GM12892 (cell line): ENCODE data around the gene COL23A1.

Experiments
- DNase-seq: peaks from one replicate; pipeline ENCODE4 v3.0.0; 2011; ENCODE audit not compliant: insufficient read length
- FAIRE-seq: peaks from 2 replicates; lab custom pipeline; 2011; peaks lifted over from hg19 to GRCh38; lab: Jason Lieb, UNC
- POLR2A ChIP-seq: IDR thresholded peaks from 2 replicates; pipeline ENCODE4 v1.6.1; 2011; ENCODE audit warnings: low read depth, low read length, control low read depth
- POLR2AphosphoS5 ChIP-seq: IDR thresholded peaks from 2 replicates; pipeline ENCODE4 v1.6.1; 2011; ENCODE audit warnings: low read depth, low read length, control low read depth
- TAF1 ChIP-seq: IDR thresholded peaks from 2 replicates; pipeline ENCODE4 v1.6.1; 2011; ENCODE audit warnings: low read depth, mild to moderate bottlenecking, control low read depth, low read length, borderline replicate concordance

COL23A1 gene

GRCh38 chr5:178291969-178292825, 298.0 kb downstream of the COL23A1 start:
- FAIRE-seq (no peak), DNase-seq (no peak)
- no peak for TF ChIP-seq TAF1
- TF ChIP-seq POLR2AphosphoS5, result no peak
- TF ChIP-seq POLR2A, result no peak

- FAIRE-seq, result no peak
- DNase-seq, result no peak
Measured at GRCh38 chr5:178291161-178291561, 299.0 kb downstream of the COL23A1 start.

GRCh38 chr5:178290376-178290775, 299.8 kb downstream of the COL23A1 start:
- no peak for FAIRE-seq
- no peak for DNase-seq
- TF ChIP-seq POLR2A (no peak), TAF1 (no peak), POLR2AphosphoS5 (no peak)

More at GRCh38 chr5:178291161-178291561, 299.0 kb downstream of the COL23A1 start:
- TF ChIP-seq POLR2A, result no peak

GRCh38 chr5:178289438-178289837, 300.8 kb downstream of the COL23A1 start:
- FAIRE-seq (no peak), DNase-seq (no peak)
- TF ChIP-seq TAF1, result no peak
- no peak for TF ChIP-seq POLR2A
- no peak for TF ChIP-seq POLR2AphosphoS5

- FAIRE-seq (no peak), DNase-seq (no peak)
- TF ChIP-seq POLR2AphosphoS5 (no peak), TAF1 (no peak), POLR2A (no peak)
Measured at GRCh38 chr5:178288401-178289368, 301.5 kb downstream of the COL23A1 start.

GRCh38 chr5:178287791-178288105, 302.4 kb downstream of the COL23A1 start:
- TF ChIP-seq TAF1, result no peak
- no peak for TF ChIP-seq POLR2AphosphoS5
- no peak for TF ChIP-seq POLR2A
- no peak for DNase-seq
- no peak for FAIRE-seq

GRCh38 chr5:178287091-178287790, 303.0 kb downstream of the COL23A1 start:
- FAIRE-seq (no peak), DNase-seq (no peak)
- TF ChIP-seq POLR2A (no peak), POLR2AphosphoS5 (no peak), TAF1 (no peak)

- TF ChIP-seq POLR2AphosphoS5 (no peak), TAF1 (no peak), POLR2A (no peak)
- FAIRE-seq (no peak), DNase-seq (no peak)
Measured at GRCh38 chr5:178286226-178287090, 303.7 kb downstream of the COL23A1 start.

GRCh38 chr5:178285399-178286225, 304.6 kb downstream of the COL23A1 start:
- FAIRE-seq (no peak), DNase-seq (no peak)
- TF ChIP-seq POLR2AphosphoS5, result no peak
- no peak for TF ChIP-seq TAF1
- no peak for TF ChIP-seq POLR2A
